ENCODE results near the gene GSK3B.

The GSK3B gene

DNA sequence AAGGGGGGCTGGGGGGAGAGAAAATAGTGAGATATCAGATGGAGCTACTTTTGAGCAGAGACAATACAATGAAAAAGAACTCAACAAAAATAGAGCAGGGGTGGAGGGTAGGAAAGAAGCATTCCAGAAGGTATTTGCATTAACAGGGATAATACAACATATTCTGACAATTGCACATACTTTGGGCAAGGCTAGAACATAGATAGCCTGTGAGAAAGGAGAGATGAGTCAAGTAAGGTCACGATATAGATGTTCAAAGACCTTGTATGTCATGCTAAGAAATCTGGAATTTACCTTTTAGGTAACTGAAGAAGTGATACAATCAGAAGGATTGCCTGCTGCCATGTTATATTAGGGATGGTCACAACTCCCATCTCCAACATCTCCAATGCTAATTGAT, 155.2 kb downstream of the GSK3B start:
- Histone ChIP-seq H3K14ac (ENCODE audit: low read length) (no peak overlapping the region), H3K4me3 (ENCODE audit: low read length in 2 of 2) (no peak overlapping the region), H2AK5ac (ENCODE audit: low read depth, low read length) (no peak overlapping the region), H4K91ac (ENCODE audit: low read depth, low read length, poor library complexity) (no peak overlapping the region), H2BK120ac (ENCODE audit: low read depth, low read length) (no peak overlapping the region), H2BK12ac (ENCODE audit: low read length) (no peak overlapping the region), H3K9me3 (replicated peaks in 1 of 2; ENCODE audit: control insufficient read depth in 2 of 2, insufficient read depth in 1 of 2, low read depth in 1 of 2, low read length in 2 of 2) (no peaks in the 10 kb centered on the region), H3K36me3 (replicated peaks in 1 of 2; ENCODE audit: control insufficient read depth in 2 of 2, insufficient read depth in 2 of 2, low read length in 2 of 2) (peaks cover 0 to 7% of the 10 kb centered on the region in 2 donors), H3K23ac (ENCODE audit: low read depth, low read length, poor library complexity) (no peak overlapping the region), H3K4me2 (ENCODE audit: insufficient read depth, low read length, poor library complexity, severe bottlenecking) (no peak overlapping the region), H3K27me3 (ENCODE audit: control insufficient read depth in 3 of 3, insufficient read depth in 3 of 3, low read depth in 1 of 3, low read length in 3 of 3) (no peaks in the 10 kb centered on the region), H3K27ac (replicated peaks; ENCODE audit: low read length) (no peak overlapping the region), H4K8ac (ENCODE audit: low read depth, low read length) (no peak overlapping the region), H3K79me1 (ENCODE audit: low read depth, low read length) (no peaks in the 10 kb centered on the region), H2AFZ (ENCODE audit: low read length) (no peak overlapping the region), H2BK5ac (ENCODE audit: low read length) (no peak overlapping the region), H3K4ac (ENCODE audit: low read length) (no peak overlapping the region), H2BK15ac (ENCODE audit: low read length) (no peak overlapping the region), H3K4me1 (ENCODE audit: control insufficient read depth in 2 of 2, insufficient read depth in 1 of 2, low read depth in 1 of 2, low read length in 2 of 2) (no peaks in the 10 kb centered on the region), H3K18ac (ENCODE audit: low read length) (no peak overlapping the region), H3K9ac (ENCODE audit: low read depth, low read length, poor library complexity) (no peak overlapping the region)
- no CpG with 5 or more reads among the region's 1 CpG for WGBS, 2 donors (ENCODE audit: extremely low coverage in 2 of 2, insufficient read length in 2 of 2, insufficient replicate concordance in 1 of 2)
- DNase-seq (ENCODE audit: low spot score), result no peak

DNA sequence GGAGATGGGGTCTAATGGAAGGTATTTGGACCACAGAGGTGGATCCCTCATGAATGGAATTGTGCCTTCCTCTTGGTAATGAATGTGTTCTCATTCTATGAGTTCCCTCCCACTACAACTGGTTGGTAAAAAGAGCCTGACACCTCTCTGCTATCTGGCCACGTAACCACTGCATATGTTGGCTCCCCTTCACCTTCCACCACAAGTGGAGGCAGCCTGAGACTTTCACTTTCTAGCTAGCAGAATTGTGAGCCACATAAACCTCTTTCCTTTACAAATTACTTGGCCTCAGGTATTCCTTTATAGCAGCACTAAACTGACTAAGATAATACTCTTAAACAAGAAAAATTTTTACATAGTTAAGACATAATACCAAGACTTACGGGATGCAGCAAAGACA, 157.0 kb downstream of the GSK3B start:
- peaks cover 0 to 7% of the 10 kb centered on the region in 2 donors for H3K36me3 ChIP-seq (replicated peaks in 1 of 2; ENCODE audit: control insufficient read depth in 2 of 2, insufficient read depth in 2 of 2, low read length in 2 of 2)
- H3K79me1 ChIP-seq (ENCODE audit: low read depth, low read length), result no peaks in the 10 kb centered on the region
- no peaks in the 10 kb centered on the region for H3K27me3 ChIP-seq (ENCODE audit: control insufficient read depth in 3 of 3, insufficient read depth in 3 of 3, low read depth in 1 of 3, low read length in 3 of 3)
- H3K4me3 ChIP-seq (ENCODE audit: low read length in 2 of 2), result no peak overlapping the region
- H3K4ac ChIP-seq (ENCODE audit: low read length), result no peak overlapping the region
- H2BK5ac ChIP-seq (ENCODE audit: low read length), result no peak overlapping the region
- no peak overlapping the region for H3K27ac ChIP-seq (replicated peaks; ENCODE audit: low read length)
- H2AFZ ChIP-seq (ENCODE audit: low read length), result no peak overlapping the region
- H3K9ac ChIP-seq (ENCODE audit: low read depth, low read length, poor library complexity), result no peak overlapping the region
- no peak overlapping the region for H2BK15ac ChIP-seq (ENCODE audit: low read length)
- no peak overlapping the region for H2AK5ac ChIP-seq (ENCODE audit: low read depth, low read length)
- H3K4me2 ChIP-seq (ENCODE audit: insufficient read depth, low read length, poor library complexity, severe bottlenecking), result no peak overlapping the region
- H3K4me1 ChIP-seq (ENCODE audit: control insufficient read depth in 2 of 2, insufficient read depth in 1 of 2, low read depth in 1 of 2, low read length in 2 of 2), result no peaks in the 10 kb centered on the region
- H2BK12ac ChIP-seq (ENCODE audit: low read length), result no peak overlapping the region
- H3K14ac ChIP-seq (ENCODE audit: low read length), result no peak overlapping the region
- H4K8ac ChIP-seq (ENCODE audit: low read depth, low read length), result no peak overlapping the region
- no peak overlapping the region for H3K23ac ChIP-seq (ENCODE audit: low read depth, low read length, poor library complexity)
- WGBS, 2 donors (ENCODE audit: extremely low coverage in 2 of 2, insufficient read length in 2 of 2, insufficient replicate concordance in 1 of 2), result no CpG with 5 or more reads among the region's 2 CpGs
- no peak for DNase-seq (ENCODE audit: low spot score)
- H4K91ac ChIP-seq (ENCODE audit: low read depth, low read length, poor library complexity), result no peak overlapping the region
- H2BK120ac ChIP-seq (ENCODE audit: low read depth, low read length), result no peak overlapping the region
- H3K9me3 ChIP-seq (replicated peaks in 1 of 2; ENCODE audit: control insufficient read depth in 2 of 2, insufficient read depth in 1 of 2, low read depth in 1 of 2, low read length in 2 of 2), result no peaks in the 10 kb centered on the region
- H3K18ac ChIP-seq (ENCODE audit: low read length), result no peak overlapping the region

DNA sequence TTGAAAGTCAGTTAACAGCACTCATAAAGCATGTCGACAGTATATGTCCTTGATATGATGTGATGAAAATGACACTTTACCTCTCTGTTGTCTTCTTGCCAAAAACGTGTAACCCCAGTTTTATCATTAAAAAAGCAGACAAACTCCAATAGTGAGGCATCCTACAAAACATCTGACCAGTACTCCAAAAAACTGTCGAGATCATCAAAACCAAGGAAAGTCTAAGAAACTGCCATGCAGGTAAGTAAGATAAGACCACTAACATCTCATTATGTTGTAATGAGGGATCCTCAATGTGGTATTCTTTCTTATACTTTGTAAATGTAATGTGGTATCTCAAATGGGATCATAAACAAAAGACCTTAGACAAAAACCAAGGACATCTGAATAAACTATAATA, 160.0 kb downstream of the GSK3B start:
- no peak overlapping the region for H2AFZ ChIP-seq (ENCODE audit: low read length)
- no peak overlapping the region for H3K23ac ChIP-seq (ENCODE audit: low read depth, low read length, poor library complexity)
- no peak overlapping the region for H2BK12ac ChIP-seq (ENCODE audit: low read length)
- no peak overlapping the region for H3K14ac ChIP-seq (ENCODE audit: low read length)
- no CpG with 5 or more reads among the region's 3 CpGs for WGBS, 2 donors (ENCODE audit: extremely low coverage in 2 of 2, insufficient read length in 2 of 2, insufficient replicate concordance in 1 of 2)
- no peak overlapping the region for H3K4ac ChIP-seq (ENCODE audit: low read length)
- H3K18ac ChIP-seq (ENCODE audit: low read length), result no peak overlapping the region
- no peak overlapping the region for H3K4me2 ChIP-seq (ENCODE audit: insufficient read depth, low read length, poor library complexity, severe bottlenecking)
- no peaks in the 10 kb centered on the region for H3K36me3 ChIP-seq (replicated peaks in 1 of 2; ENCODE audit: control insufficient read depth in 2 of 2, insufficient read depth in 2 of 2, low read length in 2 of 2)
- no peak overlapping the region for H2AK5ac ChIP-seq (ENCODE audit: low read depth, low read length)
- no peak overlapping the region for H2BK15ac ChIP-seq (ENCODE audit: low read length)
- no peaks in the 10 kb centered on the region for H3K9me3 ChIP-seq (replicated peaks in 1 of 2; ENCODE audit: control insufficient read depth in 2 of 2, insufficient read depth in 1 of 2, low read depth in 1 of 2, low read length in 2 of 2)
- no peaks in the 10 kb centered on the region for H3K4me1 ChIP-seq (ENCODE audit: control insufficient read depth in 2 of 2, insufficient read depth in 1 of 2, low read depth in 1 of 2, low read length in 2 of 2)
- H3K4me3 ChIP-seq (ENCODE audit: low read length in 2 of 2), result no peak overlapping the region
- no peak overlapping the region for H3K9ac ChIP-seq (ENCODE audit: low read depth, low read length, poor library complexity)
- no peaks in the 10 kb centered on the region for H3K79me1 ChIP-seq (ENCODE audit: low read depth, low read length)
- DNase-seq (ENCODE audit: low spot score), result no peak
- H3K27me3 ChIP-seq (ENCODE audit: control insufficient read depth in 3 of 3, insufficient read depth in 3 of 3, low read depth in 1 of 3, low read length in 3 of 3), result no peaks in the 10 kb centered on the region
- H2BK120ac ChIP-seq (ENCODE audit: low read depth, low read length), result no peak overlapping the region
- no peak overlapping the region for H4K91ac ChIP-seq (ENCODE audit: low read depth, low read length, poor library complexity)
- H2BK5ac ChIP-seq (ENCODE audit: low read length), result no peak overlapping the region
- no peak overlapping the region for H3K27ac ChIP-seq (replicated peaks; ENCODE audit: low read length)
- H4K8ac ChIP-seq (ENCODE audit: low read depth, low read length), result no peak overlapping the region

DNA sequence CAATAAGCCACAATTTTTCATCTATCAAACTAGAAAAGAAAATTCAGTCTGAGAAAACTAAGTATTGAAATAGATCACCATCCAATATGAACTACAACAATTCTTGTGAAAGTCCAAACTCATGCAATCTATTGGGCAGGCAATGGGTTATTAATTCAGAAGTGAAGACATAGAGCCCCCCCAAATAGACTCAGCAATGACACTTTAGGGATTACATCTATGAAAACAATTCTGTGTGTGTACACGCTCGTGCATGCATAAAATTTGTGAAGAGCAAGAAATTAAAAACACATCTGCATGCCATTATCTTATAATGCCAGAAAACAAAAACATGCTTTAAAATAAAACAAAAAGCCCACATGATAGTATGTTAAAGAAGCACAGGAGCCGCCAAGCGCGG, 161.0 kb downstream of the GSK3B start:
- Histone ChIP-seq H2BK12ac (ENCODE audit: low read length) (no peak overlapping the region), H3K9ac (ENCODE audit: low read depth, low read length, poor library complexity) (no peak overlapping the region), H2AFZ (ENCODE audit: low read length) (no peak overlapping the region), H2AK5ac (ENCODE audit: low read depth, low read length) (no peak overlapping the region), H4K91ac (ENCODE audit: low read depth, low read length, poor library complexity) (no peak overlapping the region), H3K18ac (ENCODE audit: low read length) (no peak overlapping the region), H2BK120ac (ENCODE audit: low read depth, low read length) (no peak overlapping the region), H3K27me3 (ENCODE audit: control insufficient read depth in 3 of 3, insufficient read depth in 3 of 3, low read depth in 1 of 3, low read length in 3 of 3) (no peaks in the 10 kb centered on the region), H3K23ac (ENCODE audit: low read depth, low read length, poor library complexity) (no peak overlapping the region), H3K14ac (ENCODE audit: low read length) (no peak overlapping the region), H3K4me1 (ENCODE audit: control insufficient read depth in 2 of 2, insufficient read depth in 1 of 2, low read depth in 1 of 2, low read length in 2 of 2) (no peaks in the 10 kb centered on the region), H3K4ac (ENCODE audit: low read length) (no peak overlapping the region), H2BK15ac (ENCODE audit: low read length) (no peak overlapping the region), H3K4me3 (ENCODE audit: low read length in 2 of 2) (no peak overlapping the region), H3K36me3 (replicated peaks in 1 of 2; ENCODE audit: control insufficient read depth in 2 of 2, insufficient read depth in 2 of 2, low read length in 2 of 2) (no peaks in the 10 kb centered on the region), H3K4me2 (ENCODE audit: insufficient read depth, low read length, poor library complexity, severe bottlenecking) (no peak overlapping the region), H3K79me1 (ENCODE audit: low read depth, low read length) (no peaks in the 10 kb centered on the region), H3K27ac (replicated peaks; ENCODE audit: low read length) (no peak overlapping the region), H3K9me3 (replicated peaks in 1 of 2; ENCODE audit: control insufficient read depth in 2 of 2, insufficient read depth in 1 of 2, low read depth in 1 of 2, low read length in 2 of 2) (no peaks in the 10 kb centered on the region), H4K8ac (ENCODE audit: low read depth, low read length) (no peak overlapping the region), H2BK5ac (ENCODE audit: low read length) (no peak overlapping the region)
- no peak for DNase-seq (ENCODE audit: low spot score)
- WGBS, 2 donors (ENCODE audit: extremely low coverage in 2 of 2, insufficient read length in 2 of 2, insufficient replicate concordance in 1 of 2), result no CpG with 5 or more reads among the region's 5 CpGs
